HL-60 (cell line): ENCODE measurements around the gene TRMT10B.
A peak's percentile ranks its signal among the peaks of the same experiment; 100 is the strongest.

ENCODE experiments used
- DNase-seq, 2 experiments: peaks; one replicate each; pipeline ENCODE4 v3.0.0-alpha.2; 2010 to 2020; ENCODE audit warnings: low read depth in 1 of 2, low spot score in 1 of 2
- H3K27ac ChIP-seq: fragments of 250-450 bp; sonication (Bioruptor Pico); replicated peaks from 2 replicates; pipeline ENCODE4 v1.5.1; 2020; ENCODE audit warnings: mild to moderate bottlenecking, moderate library complexity
- H3K27me3 ChIP-seq: fragments of 250-450 bp; sonication (Bioruptor Pico); 2 replicates; pipeline ENCODE4 v1.5.1; 2021; ENCODE audit warnings: mild to moderate bottlenecking, moderate library complexity; ENCODE audit not compliant: insufficient read depth, poor library complexity, severe bottlenecking
- H3K4me3 ChIP-seq: replicated peaks from 2 replicates; pipeline ENCODE4 v1.5.1; 2011; ENCODE audit warnings: mild to moderate bottlenecking, control low read depth, low read length; ENCODE audit not compliant: insufficient read depth
- CTCF ChIP-seq: IDR thresholded peaks from one replicate; pipeline ENCODE4 v1.5.1; 2011; ENCODE audit warnings: low read length, control low read depth, inconsistent platforms; ENCODE audit not compliant: insufficient read depth
- GABPA ChIP-seq: IDR thresholded peaks from 2 replicates; pipeline ENCODE4 v1.6.1; 2012; ENCODE audit warnings: low read depth
- POLR2AphosphoS5 ChIP-seq: IDR thresholded peaks from 2 replicates; pipeline ENCODE4 v1.6.1; 2012; ENCODE audit warnings: low read depth
- REST ChIP-seq: IDR thresholded peaks from 2 replicates; pipeline ENCODE4 v1.6.1; 2012; ENCODE audit warnings: low read depth; ENCODE audit not compliant: insufficient replicate concordance
- SPI1 ChIP-seq: IDR thresholded peaks from 2 replicates; pipeline ENCODE4 v1.6.1; 2012; ENCODE audit warnings: low read depth, mild to moderate bottlenecking, borderline replicate concordance
- long read RNA-seq: library from polyadenylated mRNA; unstranded; transcript quantifications from one replicate; pipeline ENCODE4 v2.0.0, GENCODE V29; 2020

The TRMT10B gene
- long read RNA-seq, transcript TRMT10B-201 (9 exons, 2,281 nt) = major isoform, 5 of 24 reads
- long read RNA-seq, partial matches to known transcripts = 4 of 24 reads
- long read RNA-seq, other reads (novel, unspliced or antisense) = 12 of 24 reads

DNA sequence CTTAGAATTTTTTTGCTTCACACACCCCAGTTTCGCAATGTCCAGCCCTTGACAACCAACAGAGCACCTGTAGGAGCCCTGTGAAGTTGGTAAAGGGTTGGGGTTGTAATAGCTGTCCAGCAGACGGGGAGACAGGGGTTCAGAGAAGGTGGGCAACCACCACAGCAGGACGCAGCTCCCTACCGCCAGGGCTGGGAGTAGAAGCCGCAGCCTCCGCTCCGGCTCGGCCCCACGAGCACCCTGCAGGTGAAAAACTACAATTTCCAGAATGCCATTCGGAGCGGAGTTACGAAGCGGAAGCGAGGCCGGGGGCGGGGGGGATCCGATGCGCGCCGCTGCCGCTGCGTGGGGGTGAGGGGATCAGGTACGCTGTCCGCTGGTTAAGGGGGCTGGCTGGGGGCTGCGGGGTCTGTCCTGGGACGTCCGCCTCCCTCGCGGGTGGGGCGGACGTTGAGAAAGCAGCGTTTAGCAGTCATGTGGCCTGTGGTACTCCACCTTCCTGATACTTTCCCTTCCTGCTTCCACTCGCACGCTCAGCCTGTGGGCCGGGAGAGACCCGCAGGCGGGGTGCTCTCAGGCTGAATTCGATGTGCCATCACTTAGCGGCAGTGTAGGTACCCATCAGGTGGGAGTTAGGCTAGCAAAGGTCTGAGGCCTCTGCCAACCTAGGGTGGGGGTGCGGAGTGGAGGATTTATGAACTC lies at the start of gene TRMT10B:
Gene TRMT10B (plus strand): TSS at position 317 of the 702 bp plus-strand sequence. CDS start 8,127 bp downstream, outside the sequence.
- H3K27me3 ChIP-seq = no peaks in the 10 kb centered on the region
- peak within 1 kb of the TSS; percentile 85 for H3K27ac ChIP-seq
- TF ChIP-seq CTCF = no peak
- TF ChIP-seq SPI1 = no peak
- TF ChIP-seq POLR2AphosphoS5 = peak; percentile 48; the same call in 1 of the 2 replicates
- peak; percentile 55; the same call in 1 of the 2 replicates for TF ChIP-seq GABPA
- no peak for TF ChIP-seq REST
- H3K4me3 ChIP-seq = peak within 1 kb of the TSS; percentile 85
- DNase-seq = peak; percentile 69 to 77

- no peaks in the 10 kb centered on the region for H3K27me3 ChIP-seq
- TF ChIP-seq REST (no peak), CTCF (no peak), POLR2AphosphoS5 (no peak)
- DNase-seq = no peak
These were observed 47.8 kb upstream of the TRMT10B start for GRCh38 chr9:37705787-37706186.

GRCh38 chr9:37706290-37706689 lies 47.3 kb upstream of the TRMT10B start:
- DNase-seq = no peak
- TF ChIP-seq GABPA = no peak
- TF ChIP-seq POLR2AphosphoS5 = no peak
- no peak for TF ChIP-seq REST
- TF ChIP-seq CTCF = no peak
- no peaks in the 10 kb centered on the region for H3K27me3 ChIP-seq
- H3K4me3 ChIP-seq = no peak overlapping the region
- H3K27ac ChIP-seq = no peak overlapping the region

More at GRCh38 chr9:37705787-37706186, 47.8 kb upstream of the TRMT10B start:
- H3K4me3 ChIP-seq = no peak overlapping the region
- H3K27ac ChIP-seq = no peak overlapping the region
